Activated CD8-positive, alpha-beta T cell treated with anti-CD3 and anti-CD28 coated beads, Interleukin-2, amount 10 ng/mL, durations not matched to agents 7 days and 5 days (primary cell): ENCODE data around the gene SYNE2. TPM values are rescaled to one million over a fixed set of nuclear protein-coding genes. Genes with fewer than 3 reads are reported as not detected.

Experiments
- ATAC-seq: fragments of 150-1000 bp; cut with Tn5 transposase; one replicate; pipeline ENCODE4 v1.10.0; 2021; ENCODE audit warnings: moderate library complexity
- CTCF ChIA-PET: fragments of 350-600 bp; sonication (Branson Sonifier 250); formaldehyde crosslinking; loops from one replicate; lab custom pipeline; 2021; ENCODE audit warnings: antibody characterized with exemption; lab: Charles Lee
- POLR2A ChIA-PET: fragments of 350-600 bp; sonication (Branson Sonifier 250); formaldehyde crosslinking; loops from one replicate; lab custom pipeline; 2021; ENCODE audit warnings: antibody characterized with exemption; lab: Charles Lee
- DNase-seq: peaks from one replicate; pipeline ENCODE4 v3.0.0-alpha.2; 2020
- H3K27ac Mint-ChIP-seq: one replicate; pipeline ENCODE4 v1.8.0; 2021; ENCODE audit warnings: mild to moderate bottlenecking, mixed read lengths
- H3K27me3 Mint-ChIP-seq: one replicate; pipeline ENCODE4 v1.8.0; 2021; ENCODE audit warnings: low read depth, mixed read lengths
- H3K36me3 Mint-ChIP-seq: one replicate; pipeline ENCODE4 v1.8.0; 2021; ENCODE audit warnings: low read depth, mixed read lengths
- H3K4me1 Mint-ChIP-seq: one replicate; pipeline ENCODE4 v1.8.0; 2021; ENCODE audit warnings: low read depth, mixed read lengths
- H3K4me3 Mint-ChIP-seq: one replicate; pipeline ENCODE4 v1.8.0; 2021; ENCODE audit warnings: mild to moderate bottlenecking, mixed read lengths
- H3K9me3 Mint-ChIP-seq: one replicate; pipeline ENCODE4 v1.8.0; 2022; ENCODE audit warnings: mixed read lengths; ENCODE audit not compliant: insufficient read depth
- total RNA-seq, 2 experiments: library from RNA; stranded (reverse); gene quantifications; one replicate each; pipeline ENCODE4 v1.2.3, GENCODE V29; 2021

The SYNE2 gene
- total RNA-seq, 2 experiments from 2014 or later: 198 to 206 TPM

DNA sequence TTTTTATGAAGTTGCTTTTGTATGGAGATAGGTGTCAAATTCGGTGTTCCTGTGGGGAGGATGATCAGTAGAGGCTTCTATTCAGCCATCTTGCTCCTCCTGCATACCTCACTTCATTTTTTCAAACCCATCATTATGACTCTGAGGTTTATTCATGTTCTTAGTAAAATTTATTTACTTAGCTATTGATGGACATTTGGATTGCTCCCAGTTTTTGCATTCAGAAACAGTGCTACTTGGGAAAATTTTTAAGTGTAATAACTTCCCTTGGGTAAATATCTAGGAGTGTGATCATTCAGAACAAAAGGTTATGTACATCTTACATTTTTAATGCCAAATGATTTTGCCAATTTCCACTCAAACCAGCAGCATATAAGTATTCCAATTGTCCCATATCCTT lies 208.3 kb downstream of the SYNE2 start:
- Mint-ChIP-seq H3K27ac (no peak overlapping the region), H3K36me3 (peaks cover 49% of the 10 kb centered on the region), H3K9me3 (no peaks in the 10 kb centered on the region), H3K4me1 (no peaks in the 10 kb centered on the region), H3K27me3 (no peaks in the 10 kb centered on the region), H3K4me3 (no peak overlapping the region)
- CTCF ChIA-PET: interaction anchor here (1.3 to 3.2 kb wide), 3 partner anchors 15 to 132 kb away, joined by 3 to 10 read pairs (median 4); no protein-coding TSS in a partner anchor
- DNase-seq (no peak), ATAC-seq (no peak)
- POLR2A ChIA-PET: no interaction called here

DNA sequence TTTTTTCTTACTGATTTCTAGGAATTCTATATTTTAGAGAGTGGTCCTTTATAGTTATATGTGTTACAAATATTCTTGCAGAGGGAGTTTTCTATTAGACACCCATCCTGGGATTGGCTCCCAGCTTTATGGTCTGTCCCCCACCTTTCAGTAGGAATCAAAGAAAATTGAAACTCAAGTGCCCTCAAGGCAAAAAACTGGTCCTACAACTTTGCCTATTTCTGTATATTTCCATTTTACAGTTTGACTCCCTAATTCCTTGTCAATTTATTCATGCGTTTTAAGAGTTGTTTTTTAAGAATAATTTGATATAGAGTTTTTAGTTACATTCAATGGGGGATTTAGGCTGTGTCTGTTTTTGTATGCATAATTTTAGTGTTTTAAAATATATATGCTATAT lies 208.9 kb downstream of the SYNE2 start:
- Mint-ChIP-seq H3K27me3 (no peaks in the 10 kb centered on the region), H3K9me3 (no peaks in the 10 kb centered on the region), H3K36me3 (peaks cover 54% of the 10 kb centered on the region), H3K4me3 (no peak overlapping the region), H3K27ac (no peak overlapping the region), H3K4me1 (no peaks in the 10 kb centered on the region)
- no peak for ATAC-seq
- ChIA-PET POLR2A (no interaction called here), CTCF (interaction anchor here (1.3 to 3.2 kb wide), 2 partner anchors 15 to 23 kb away, joined by 3 to 10 read pairs; no protein-coding TSS in a partner anchor)
- no peak for DNase-seq

DNA sequence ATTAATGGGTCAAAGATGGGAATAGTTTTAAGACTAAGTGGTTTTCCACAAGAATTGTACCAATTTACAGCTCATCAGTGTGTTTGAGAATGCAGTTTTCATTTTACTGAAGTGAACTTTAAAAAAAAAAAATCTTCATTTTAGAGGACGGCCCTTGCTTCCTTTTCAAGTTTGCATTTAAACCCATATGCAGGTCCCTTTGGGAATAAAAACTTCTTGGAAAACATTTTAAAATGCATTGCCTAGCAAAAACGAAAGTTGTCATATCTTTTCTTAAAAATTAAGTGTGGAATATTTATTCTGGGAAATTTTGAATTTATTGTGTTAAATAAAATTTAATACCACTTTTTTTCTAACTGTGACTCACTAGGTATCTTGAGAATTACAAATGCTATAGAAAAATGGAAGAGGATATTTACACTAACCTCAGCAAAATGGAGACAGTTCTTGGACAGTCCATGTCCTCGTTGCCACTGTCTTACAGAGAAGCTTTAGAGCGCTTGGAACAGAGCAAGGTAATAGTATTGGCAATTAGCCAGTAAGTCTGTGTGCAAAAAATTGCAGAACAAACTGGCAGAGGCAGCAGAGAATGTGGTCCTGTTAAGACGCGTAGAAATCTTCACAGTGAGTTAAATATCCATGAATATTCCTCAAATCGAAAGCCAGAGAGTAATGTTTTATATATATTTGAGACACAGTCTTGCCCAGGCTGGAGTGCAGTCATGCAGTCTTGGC lies 209.7 kb downstream of the SYNE2 start:
- POLR2A ChIA-PET: interaction anchor here (0.6 to 0.7 kb wide), 2 partner anchors 52 to 253 kb away, joined by 3 read pairs; no protein-coding TSS in a partner anchor
- peaks cover 54% of the 10 kb centered on the region for H3K36me3 Mint-ChIP-seq
- CTCF ChIA-PET: interaction anchor here (1.5 kb wide), 1 partner anchor 262 kb away, joined by 4 read pairs; no protein-coding TSS in a partner anchor
- no peaks in the 10 kb centered on the region for H3K27me3 Mint-ChIP-seq
- H3K27ac Mint-ChIP-seq: no peak overlapping the region
- no peak for DNase-seq
- no peak for ATAC-seq
- H3K4me1 Mint-ChIP-seq: no peaks in the 10 kb centered on the region
- H3K9me3 Mint-ChIP-seq: no peaks in the 10 kb centered on the region
- H3K4me3 Mint-ChIP-seq: no peak overlapping the region

DNA sequence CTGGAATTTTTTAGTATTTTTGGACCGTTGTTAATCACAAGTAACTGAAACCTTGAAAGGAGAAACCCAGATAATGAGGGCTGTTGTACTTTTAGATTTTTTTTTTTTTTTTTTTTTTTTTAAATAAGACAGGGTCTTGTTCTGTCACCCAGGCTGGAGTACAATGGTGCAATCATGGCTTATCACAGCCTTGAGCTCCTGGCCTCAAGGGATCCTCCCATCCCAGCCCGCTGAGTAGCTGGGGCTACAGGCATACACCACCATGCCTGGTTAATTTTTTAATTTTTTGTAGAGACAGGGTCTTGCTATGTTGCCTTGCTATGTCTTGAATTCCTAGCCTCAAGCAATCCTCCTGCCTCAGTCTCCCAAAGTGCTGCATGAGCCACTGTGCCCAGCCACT lies 211.6 kb downstream of the SYNE2 start:
- ATAC-seq (no peak), DNase-seq (no peak)
- Mint-ChIP-seq H3K27me3 (no peaks in the 10 kb centered on the region), H3K27ac (no peak overlapping the region), H3K4me3 (no peak overlapping the region), H3K4me1 (no peaks in the 10 kb centered on the region), H3K9me3 (no peaks in the 10 kb centered on the region), H3K36me3 (peaks cover 52% of the 10 kb centered on the region)
- POLR2A ChIA-PET: no interaction called here
- CTCF ChIA-PET: no interaction called here

DNA sequence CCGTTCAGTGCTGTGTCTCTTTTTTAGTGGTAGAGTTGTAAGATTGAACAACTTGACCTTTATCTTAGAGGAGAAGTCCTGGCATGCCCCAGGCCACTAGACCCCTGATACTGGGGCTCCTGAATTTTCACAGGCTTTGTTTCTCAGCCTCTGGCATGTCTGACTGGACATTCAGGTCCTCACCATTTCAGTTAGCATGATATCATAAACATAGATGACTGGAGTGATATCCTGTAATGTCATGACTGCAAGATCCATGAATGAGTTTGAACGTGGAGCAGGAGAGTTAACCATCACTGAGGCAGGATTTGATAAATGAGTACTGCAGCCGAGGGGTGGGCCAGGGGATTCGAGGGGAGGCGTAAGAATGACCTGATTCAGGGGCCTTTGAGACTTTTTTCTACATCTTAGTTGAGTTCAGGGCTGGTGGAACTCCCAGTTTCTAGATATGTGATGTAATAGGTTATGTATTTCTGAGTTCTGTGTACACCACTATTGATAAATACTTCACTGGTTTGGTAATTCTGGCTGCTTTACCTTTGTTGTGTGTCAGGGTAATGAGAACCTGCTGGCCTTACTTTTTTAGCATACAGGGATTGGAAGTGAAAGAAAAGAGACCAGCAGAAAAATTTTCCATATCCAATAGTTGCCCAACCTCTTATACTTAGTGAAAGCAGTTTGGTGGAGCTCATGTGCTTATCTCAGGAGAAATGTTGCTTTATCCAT lies 217.0 kb downstream of the SYNE2 start:
- Mint-ChIP-seq H3K4me1 (no peaks in the 10 kb centered on the region), H3K9me3 (no peaks in the 10 kb centered on the region), H3K4me3 (no peak overlapping the region), H3K27ac (no peak overlapping the region), H3K36me3 (peaks cover 62% of the 10 kb centered on the region), H3K27me3 (no peaks in the 10 kb centered on the region)
- ATAC-seq (no peak), DNase-seq (no peak)
- CTCF ChIA-PET: no interaction called here
- POLR2A ChIA-PET: interaction anchor here (0.7 kb wide), 1 partner anchor 154 kb away, joined by 3 read pairs; no protein-coding TSS in a partner anchor

DNA sequence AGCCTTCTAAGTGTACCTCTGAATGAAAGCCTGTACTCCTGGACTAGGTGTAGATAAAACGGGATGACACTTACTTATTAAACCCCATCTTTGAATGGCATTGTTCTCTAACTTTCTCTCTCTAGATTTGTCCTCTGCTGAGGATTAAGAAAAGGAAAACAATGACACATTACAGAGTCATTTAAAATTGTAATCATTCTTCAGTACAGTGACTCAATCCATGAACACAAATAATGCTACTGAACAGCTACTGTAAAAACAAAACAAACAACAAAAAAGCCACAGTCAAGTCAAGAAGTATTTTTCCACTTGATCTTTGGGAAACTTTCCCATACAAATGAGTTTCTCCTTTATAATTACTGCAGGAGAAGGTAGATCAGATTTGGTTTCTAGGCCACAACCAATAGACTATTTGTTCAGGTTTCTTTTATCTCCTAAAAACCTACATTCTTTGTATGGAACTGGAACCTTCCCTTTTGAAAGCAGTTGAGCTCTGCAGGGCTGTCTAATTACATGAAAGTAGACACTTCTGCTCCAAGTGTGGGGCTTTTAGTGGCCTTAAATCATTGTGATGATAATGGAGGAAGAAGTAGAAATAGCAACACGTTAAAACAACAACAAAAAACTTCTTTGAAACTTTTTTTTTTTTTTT lies 222.3 kb downstream of the SYNE2 start:
- ChIA-PET CTCF (interaction anchor here (1.4 to 2.9 kb wide), 2 partner anchors 15 to 229 kb away, joined by 6 to 10 read pairs; no protein-coding TSS in a partner anchor), POLR2A (no interaction called here)
- Mint-ChIP-seq H3K27ac (no peak overlapping the region), H3K36me3 (peaks cover 63% of the 10 kb centered on the region), H3K4me1 (no peaks in the 10 kb centered on the region), H3K4me3 (no peak overlapping the region), H3K27me3 (no peaks in the 10 kb centered on the region), H3K9me3 (no peaks in the 10 kb centered on the region)
- DNase-seq: no peak
- no peak for ATAC-seq

DNA sequence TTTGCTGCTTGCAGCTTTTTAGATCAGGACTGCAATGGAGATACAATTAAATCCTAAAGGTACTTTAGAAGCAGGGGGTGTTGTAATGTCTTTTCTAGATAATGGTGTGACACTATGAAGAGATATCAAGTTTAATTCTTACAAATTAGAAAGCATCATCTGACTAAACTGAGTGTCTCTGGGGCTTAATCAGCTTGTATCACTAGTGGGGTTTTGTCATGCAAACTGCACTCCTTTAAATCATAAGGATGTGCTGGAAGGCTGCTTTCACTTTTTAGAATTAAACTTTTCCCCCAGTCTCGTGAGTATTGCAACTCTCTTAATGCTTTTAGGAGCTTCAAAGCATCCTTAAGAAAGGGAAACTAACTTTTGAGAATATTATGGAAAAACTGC lies 222.8 kb downstream of the SYNE2 start:
- ChIA-PET CTCF (interaction anchor here (1.4 to 2.9 kb wide), 2 partner anchors 16 to 228 kb away, joined by 6 to 10 read pairs; no protein-coding TSS in a partner anchor), POLR2A (no interaction called here)
- Mint-ChIP-seq H3K4me3 (no peak overlapping the region), H3K36me3 (peaks cover 68% of the 10 kb centered on the region), H3K27ac (no peak overlapping the region), H3K4me1 (no peaks in the 10 kb centered on the region), H3K27me3 (no peaks in the 10 kb centered on the region), H3K9me3 (no peaks in the 10 kb centered on the region)
- ATAC-seq (no peak), DNase-seq (no peak)

DNA sequence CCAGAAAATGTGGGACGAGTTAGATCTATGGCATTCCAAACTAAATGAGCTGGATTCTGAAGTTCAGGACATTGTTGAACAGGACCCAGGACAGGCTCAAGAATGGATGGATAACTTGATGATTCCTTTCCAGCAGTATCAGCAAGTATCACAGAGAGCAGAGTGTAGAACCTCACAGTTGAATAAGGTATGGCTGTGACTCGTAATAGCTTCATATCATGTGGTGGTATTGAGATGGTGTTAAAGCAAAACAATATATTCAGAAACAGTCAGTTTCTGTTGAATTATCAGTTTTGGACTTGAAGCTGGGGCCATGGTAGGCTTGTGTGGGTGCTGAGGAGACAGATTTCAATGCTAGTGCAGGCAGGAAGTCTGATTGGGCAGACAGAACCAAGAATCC lies 227.6 kb downstream of the SYNE2 start:
- DNase-seq (no peak), ATAC-seq (no peak)
- Mint-ChIP-seq H3K36me3 (peaks cover 63% of the 10 kb centered on the region), H3K27ac (peak overlapping the region; percentile 33), H3K9me3 (no peaks in the 10 kb centered on the region), H3K27me3 (no peaks in the 10 kb centered on the region), H3K4me3 (no peak overlapping the region), H3K4me1 (no peaks in the 10 kb centered on the region)
- ChIA-PET CTCF (interaction anchor here (1.3 kb wide), 1 partner anchor 216 kb away, joined by 3 read pairs; no protein-coding TSS in a partner anchor), POLR2A (no interaction called here)

DNA sequence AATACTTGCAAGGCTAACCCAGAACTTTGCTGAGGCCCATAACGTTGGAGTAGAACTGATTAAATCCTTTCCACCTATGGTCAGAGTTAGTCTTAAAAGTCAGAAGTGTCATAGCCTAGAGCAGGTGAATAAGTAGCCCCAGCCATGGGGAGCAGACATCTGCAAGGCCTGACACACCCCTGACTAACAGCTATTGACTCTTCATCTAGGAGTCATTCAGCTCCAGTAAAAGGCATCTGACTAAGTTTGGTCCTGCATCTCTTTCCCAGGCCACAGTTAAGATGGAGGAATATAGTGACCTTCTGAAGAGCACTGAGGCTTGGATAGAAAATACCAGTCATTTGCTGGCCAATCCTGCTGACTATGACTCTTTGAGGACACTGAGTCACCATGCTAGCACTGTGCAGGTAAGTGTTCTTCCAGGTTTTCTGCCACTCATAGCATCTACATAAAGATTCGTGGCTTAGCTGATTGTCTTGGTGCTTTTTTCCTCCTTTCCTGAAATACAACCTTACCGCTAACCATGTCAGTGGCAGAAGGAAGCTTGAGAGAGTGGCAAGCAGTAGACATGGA lies 228.5 kb downstream of the SYNE2 start:
- H3K27ac Mint-ChIP-seq: no peak overlapping the region
- H3K9me3 Mint-ChIP-seq: no peaks in the 10 kb centered on the region
- ChIA-PET CTCF (no interaction called here), POLR2A (no interaction called here)
- H3K4me3 Mint-ChIP-seq: no peak overlapping the region
- H3K4me1 Mint-ChIP-seq: no peaks in the 10 kb centered on the region
- H3K36me3 Mint-ChIP-seq: peaks cover 62% of the 10 kb centered on the region
- DNase-seq (no peak), ATAC-seq (no peak)
- H3K27me3 Mint-ChIP-seq: no peaks in the 10 kb centered on the region

DNA sequence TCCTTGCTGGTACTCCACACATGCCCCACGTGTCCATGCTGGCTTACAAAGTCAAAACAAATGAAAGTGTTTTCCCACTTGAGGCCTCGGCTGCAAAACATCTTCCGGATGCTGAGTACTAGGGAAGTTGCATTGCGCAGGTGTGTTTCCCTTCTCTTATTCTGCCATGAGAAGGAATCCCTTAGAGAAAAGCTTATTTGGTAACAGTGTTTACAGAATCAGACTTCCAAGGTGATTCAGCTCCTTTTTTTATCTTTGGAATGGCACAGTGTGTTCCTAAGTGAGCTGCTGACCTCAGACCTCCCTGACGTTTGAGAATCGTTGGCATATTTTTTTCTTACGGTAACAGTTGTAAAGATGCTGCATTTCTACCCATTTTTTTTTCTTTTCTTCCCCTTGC lies 230.0 kb downstream of the SYNE2 start:
- Mint-ChIP-seq H3K4me3 (no peak overlapping the region), H3K36me3 (peaks cover 55% of the 10 kb centered on the region), H3K27ac (no peak overlapping the region), H3K9me3 (no peaks in the 10 kb centered on the region), H3K4me1 (no peaks in the 10 kb centered on the region), H3K27me3 (no peaks in the 10 kb centered on the region)
- ChIA-PET CTCF (interaction anchor here (0.8 kb wide), 1 partner anchor 23 kb away, joined by 3 read pairs; no protein-coding TSS in a partner anchor), POLR2A (no interaction called here)
- no peak for DNase-seq
- ATAC-seq: no peak

DNA sequence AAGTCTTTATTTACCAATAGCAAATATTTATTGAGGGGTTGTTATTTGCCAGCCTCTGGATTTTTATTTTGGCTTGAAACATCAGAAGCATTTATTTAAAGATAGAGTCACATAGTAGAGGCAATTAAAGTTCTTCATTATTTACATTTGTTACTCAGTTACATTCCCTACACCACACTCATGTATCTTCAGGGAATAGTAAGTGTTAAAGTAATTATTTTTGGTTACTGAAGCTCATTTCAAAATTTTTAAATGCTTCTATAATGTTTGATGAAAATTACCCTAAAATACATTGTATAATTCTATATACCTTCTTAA lies 235.8 kb downstream of the SYNE2 start:
- DNase-seq: no peak
- no peak for ATAC-seq
- Mint-ChIP-seq H3K4me3 (no peak overlapping the region), H3K4me1 (no peaks in the 10 kb centered on the region), H3K36me3 (peaks cover 42% of the 10 kb centered on the region), H3K27ac (no peak overlapping the region), H3K9me3 (no peaks in the 10 kb centered on the region), H3K27me3 (no peaks in the 10 kb centered on the region)
- ChIA-PET POLR2A (no interaction called here), CTCF (no interaction called here)
